ENCODE results near the gene PSMG1. TPM values are rescaled to one million over a fixed set of nuclear protein-coding genes. Genes with fewer than 3 reads are reported as not detected.
"Not testable (repeated sequence)": the region's sequence is repeated elsewhere in the genome, so short reads cannot be mapped to it uniquely, and the experiment has no call there.

PSMG1 gene
- total RNA-seq, result 102 and 103 TPM in 2 replicates

GRCh38 chr21:39183272-39184049, at the start of gene PSMG1:
TSS of gene PSMG1 (minus strand) at chr21:39183451. CDS start at chr21:39183385, 66 bp downstream.
- DNase-seq (ENCODE audit: low spot score), result peak; percentile 91
- intact Hi-C loops (cut with micrococcal nuclease), result loop anchor here (1.0 to 10.0 kb wide), 11 partner anchors 129 to 1917 kb away; partner anchors contain the start of genes DYRK1A, ETS2, HMGN1 and LCA5L
- Mint-ChIP-seq H3K4me1 (ENCODE audit: low read depth) (peaks cover 55% of the 10 kb centered on the region), H3K27me3 (ENCODE audit: insufficient read depth) (no peaks in the 10 kb centered on the region), H3K36me3 (ENCODE audit: low read depth) (peaks cover 16% of the 10 kb centered on the region), H3K9me3 (no peaks in the 10 kb centered on the region), H3K4me3 (peak within 1 kb of the TSS; percentile 98), H3K27ac (peak within 1 kb of the TSS; percentile 98)

GRCh38 chr21:39232861-39233291, 49.6 kb upstream of the PSMG1 start:
- no peaks in the 10 kb centered on the region for H3K27me3 Mint-ChIP-seq (ENCODE audit: insufficient read depth)
- no peak overlapping the region for H3K4me3 Mint-ChIP-seq
- no peaks in the 10 kb centered on the region for H3K9me3 Mint-ChIP-seq
- no peak for DNase-seq (ENCODE audit: low spot score)
- intact Hi-C loops (cut with micrococcal nuclease), result no loop called here
- no peak overlapping the region for H3K27ac Mint-ChIP-seq
- peaks cover 3% of the 10 kb centered on the region for H3K4me1 Mint-ChIP-seq (ENCODE audit: low read depth)
- peaks cover 46% of the 10 kb centered on the region for H3K36me3 Mint-ChIP-seq (ENCODE audit: low read depth)

- Mint-ChIP-seq H3K27ac (no peak overlapping the region), H3K4me1 (ENCODE audit: low read depth) (peaks cover 15% of the 10 kb centered on the region), H3K27me3 (ENCODE audit: insufficient read depth) (no peaks in the 10 kb centered on the region), H3K9me3 (no peaks in the 10 kb centered on the region), H3K4me3 (no peak overlapping the region), H3K36me3 (ENCODE audit: low read depth) (peaks cover 44% of the 10 kb centered on the region)
- intact Hi-C loops (cut with micrococcal nuclease), result no loop called here
- DNase-seq (ENCODE audit: low spot score), result no peak
Measured at GRCh38 chr21:39224930-39225329, 41.7 kb upstream of the PSMG1 start.

- intact Hi-C loops (cut with micrococcal nuclease), result no loop called here
Measured at GRCh38 chr21:39221997-39222486, 38.8 kb upstream of the PSMG1 start.

GRCh38 chr21:39221282-39221996, 38.2 kb upstream of the PSMG1 start:
- H3K4me1 Mint-ChIP-seq (ENCODE audit: low read depth), result peaks cover 15% of the 10 kb centered on the region
- no peak overlapping the region for H3K27ac Mint-ChIP-seq
- peaks cover 36% of the 10 kb centered on the region for H3K36me3 Mint-ChIP-seq (ENCODE audit: low read depth)
- DNase-seq (ENCODE audit: low spot score), result no peak
- H3K4me3 Mint-ChIP-seq, result no peak overlapping the region
- H3K9me3 Mint-ChIP-seq, result no peaks in the 10 kb centered on the region
- no peaks in the 10 kb centered on the region for H3K27me3 Mint-ChIP-seq (ENCODE audit: insufficient read depth)
- intact Hi-C loops (cut with micrococcal nuclease), result no loop called here

More at GRCh38 chr21:39221997-39222486, 38.8 kb upstream of the PSMG1 start:
- no peak overlapping the region for H3K27ac Mint-ChIP-seq
- no peak overlapping the region for H3K4me3 Mint-ChIP-seq
- no peak for DNase-seq (ENCODE audit: low spot score)
- H3K4me1 Mint-ChIP-seq (ENCODE audit: low read depth), result peaks cover 15% of the 10 kb centered on the region
- no peaks in the 10 kb centered on the region for H3K9me3 Mint-ChIP-seq
- peaks cover 40% of the 10 kb centered on the region for H3K36me3 Mint-ChIP-seq (ENCODE audit: low read depth)
- no peaks in the 10 kb centered on the region for H3K27me3 Mint-ChIP-seq (ENCODE audit: insufficient read depth)

GRCh38 chr21:39220875-39221274, 37.6 kb upstream of the PSMG1 start:
- H3K27ac Mint-ChIP-seq; DNase-seq (ENCODE audit: low spot score); intact Hi-C loops (cut with micrococcal nuclease); H3K4me3 Mint-ChIP-seq; H3K27me3 Mint-ChIP-seq (ENCODE audit: insufficient read depth); H3K9me3 Mint-ChIP-seq: not testable (repeated sequence)
- H3K4me1 Mint-ChIP-seq (ENCODE audit: low read depth), result peaks cover 15% of the 10 kb centered on the region
- H3K36me3 Mint-ChIP-seq (ENCODE audit: low read depth), result peaks cover 32% of the 10 kb centered on the region

GRCh38 chr21:39220150-39220549, 36.9 kb upstream of the PSMG1 start:
- no peak overlapping the region for H3K4me3 Mint-ChIP-seq
- H3K4me1 Mint-ChIP-seq (ENCODE audit: low read depth), result peaks cover 10% of the 10 kb centered on the region
- H3K36me3 Mint-ChIP-seq (ENCODE audit: low read depth), result peaks cover 29% of the 10 kb centered on the region
- no peak overlapping the region for H3K27ac Mint-ChIP-seq
- intact Hi-C loops (cut with micrococcal nuclease), result no loop called here
- H3K27me3 Mint-ChIP-seq (ENCODE audit: insufficient read depth), result no peaks in the 10 kb centered on the region
- no peaks in the 10 kb centered on the region for H3K9me3 Mint-ChIP-seq
- DNase-seq (ENCODE audit: low spot score), result no peak

- DNase-seq (ENCODE audit: low spot score), result no peak
- Mint-ChIP-seq H3K9me3 (no peaks in the 10 kb centered on the region), H3K4me3 (no peak overlapping the region), H3K27me3 (ENCODE audit: insufficient read depth) (no peaks in the 10 kb centered on the region), H3K4me1 (ENCODE audit: low read depth) (peaks cover 5% of the 10 kb centered on the region), H3K27ac (no peak overlapping the region), H3K36me3 (ENCODE audit: low read depth) (peaks cover 20% of the 10 kb centered on the region)
- intact Hi-C loops (cut with micrococcal nuclease), result no loop called here
Measured at GRCh38 chr21:39218082-39218409, 34.8 kb upstream of the PSMG1 start.

GRCh38 chr21:39217356-39218081, 34.3 kb upstream of the PSMG1 start:
- H3K9me3 Mint-ChIP-seq, result no peaks in the 10 kb centered on the region
- H3K27me3 Mint-ChIP-seq (ENCODE audit: insufficient read depth), result no peaks in the 10 kb centered on the region
- H3K4me1 Mint-ChIP-seq (ENCODE audit: low read depth), result peaks cover 5% of the 10 kb centered on the region
- H3K36me3 Mint-ChIP-seq (ENCODE audit: low read depth), result peaks cover 19% of the 10 kb centered on the region
- H3K4me3 Mint-ChIP-seq, result no peak overlapping the region
- no peak for DNase-seq (ENCODE audit: low spot score)
- intact Hi-C loops (cut with micrococcal nuclease), result no loop called here
- no peak overlapping the region for H3K27ac Mint-ChIP-seq

GRCh38 chr21:39216290-39216689, 33.0 kb upstream of the PSMG1 start:
- H3K4me1 Mint-ChIP-seq (ENCODE audit: low read depth), result peaks cover 5% of the 10 kb centered on the region
- H3K4me3 Mint-ChIP-seq, result no peak overlapping the region
- H3K36me3 Mint-ChIP-seq (ENCODE audit: low read depth), result peaks cover 22% of the 10 kb centered on the region
- no peaks in the 10 kb centered on the region for H3K9me3 Mint-ChIP-seq
- no peaks in the 10 kb centered on the region for H3K27me3 Mint-ChIP-seq (ENCODE audit: insufficient read depth)
- no peak overlapping the region for H3K27ac Mint-ChIP-seq
- intact Hi-C loops (cut with micrococcal nuclease), result no loop called here
- DNase-seq (ENCODE audit: low spot score), result no peak

GRCh38 chr21:39215078-39215477, 31.8 kb upstream of the PSMG1 start:
- Mint-ChIP-seq H3K27me3 (ENCODE audit: insufficient read depth) (no peaks in the 10 kb centered on the region), H3K36me3 (ENCODE audit: low read depth) (peaks cover 30% of the 10 kb centered on the region), H3K4me1 (ENCODE audit: low read depth) (peaks cover under 1% of the 10 kb centered on the region), H3K27ac (no peak overlapping the region), H3K9me3 (no peaks in the 10 kb centered on the region), H3K4me3 (no peak overlapping the region)
- DNase-seq (ENCODE audit: low spot score), result no peak
- intact Hi-C loops (cut with micrococcal nuclease), result no loop called here

GRCh38 chr21:39209334-39209688, 26.1 kb upstream of the PSMG1 start:
- Mint-ChIP-seq H3K4me3 (no peak overlapping the region), H3K27me3 (ENCODE audit: insufficient read depth) (no peaks in the 10 kb centered on the region), H3K4me1 (ENCODE audit: low read depth) (peaks cover 11% of the 10 kb centered on the region), H3K36me3 (ENCODE audit: low read depth) (peaks cover 38% of the 10 kb centered on the region), H3K9me3 (no peaks in the 10 kb centered on the region), H3K27ac (no peak overlapping the region)
- no peak for DNase-seq (ENCODE audit: low spot score)
- intact Hi-C loops (cut with micrococcal nuclease), result no loop called here
